Endothelial cell of umbilical vein (primary cell): Measurements from ENCODE around the gene CDK17. TPM values are rescaled to one million over a fixed set of nuclear protein-coding genes. Genes with fewer than 3 reads are reported as not detected.
A peak's percentile ranks its signal among the peaks of the same experiment; 100 is the strongest.

ENCODE experiments used
- BruUV-seq: library from RNA; stranded (reverse); fragments of 400-500 nt; replicated peaks from 2 replicates; lab custom pipeline; 2021; lab: Mats Ljungman, UMichigan
- CTCF ChIA-PET: fragments of 300-600, 350-600 bp; sonication (Branson Sonifier 250); formaldehyde crosslinking; loops from one replicate; lab custom pipeline; 2021; ENCODE audit warnings: antibody characterized with exemption, inconsistent platforms; lab: Charles Lee
- POLR2A ChIA-PET: fragments of 300-600, 350-600 bp; sonication (Branson Sonifier 250); formaldehyde crosslinking; loops from one replicate; lab custom pipeline; 2021; ENCODE audit warnings: antibody characterized with exemption, inconsistent platforms; lab: Charles Lee
- DNase-seq: peaks from one replicate; pipeline ENCODE4 v3.0.0-alpha.2; 2011; ENCODE audit warnings: low read depth, low spot score
- FAIRE-seq: peaks from 2 replicates; lab custom pipeline; 2011; peaks lifted over from hg19 to GRCh38; lab: Jason Lieb, UNC
- H2AFZ ChIP-seq: 2 replicates; pipeline ENCODE4 v1.6.0; 2012; ENCODE audit warnings: low read depth, low read length, control low read depth, inconsistent platforms
- H3K27ac ChIP-seq: 2 replicates; pipeline ENCODE4 v1.5.1; 2011; ENCODE audit warnings: low read depth, mild to moderate bottlenecking, control low read depth, low read length, moderate library complexity; ENCODE audit not compliant: insufficient read depth
- H3K27me3 ChIP-seq, 2 experiments: 2 replicates each; pipeline versions ENCODE4 v1.6.0 to v1.6.1; 2011; ENCODE audit warnings: low read length in 2 of 2, mixed read lengths in 1 of 2; ENCODE audit not compliant: control insufficient read depth in 2 of 2, insufficient read depth in 2 of 2
- H3K36me3 ChIP-seq, 2 experiments: 2 replicates in 1 of 2; 3 replicates in 1 of 2; pipeline ENCODE4 v1.5.1; 2011; ENCODE audit warnings: low read length in 2 of 2, mild to moderate bottlenecking in 1 of 2, moderate library complexity in 1 of 2; ENCODE audit not compliant: control insufficient read depth in 2 of 2, insufficient read depth in 2 of 2; ENCODE audit errors: extremely low read depth in 1 of 2
- H3K4me1 ChIP-seq: 3 replicates; pipeline ENCODE4 v1.5.1; 2011; ENCODE audit warnings: mild to moderate bottlenecking, low read length; ENCODE audit not compliant: control insufficient read depth, insufficient read depth; ENCODE audit errors: extremely low read depth
- H3K4me2 ChIP-seq: 2 replicates; pipeline ENCODE4 v1.6.1; 2011; ENCODE audit warnings: low read length, control low read depth, mixed read lengths; ENCODE audit not compliant: insufficient read depth
- H3K4me3 ChIP-seq, 3 experiments: fragments of 200-600 bp in 1 of 3; sonication (generic), shearing (Covaris generic) in 1 of 3; replicated peaks in 1 of 3; 2 replicates each; pipeline ENCODE4 v1.5.1; 2011 to 2016; ENCODE audit warnings: control low read depth in 3 of 3, low read length in 3 of 3, mild to moderate bottlenecking in 2 of 3, inconsistent platforms in 1 of 3, low read depth in 1 of 3, moderate library complexity in 1 of 3; ENCODE audit not compliant: insufficient read depth in 1 of 3
- H3K79me2 ChIP-seq: 2 replicates; pipeline ENCODE4 v1.6.0; 2012; ENCODE audit warnings: low read length, inconsistent platforms; ENCODE audit not compliant: control insufficient read depth, insufficient read depth
- H3K9ac ChIP-seq: replicated peaks from 2 replicates; pipeline ENCODE3; 2011; ENCODE audit warnings: low read length, control low read depth; ENCODE audit not compliant: insufficient read depth; ENCODE audit errors: extremely low read depth
- H3K9me1 ChIP-seq: replicated peaks from 3 replicates; pipeline ENCODE4 v1.6.0; 2011; ENCODE audit warnings: mild to moderate bottlenecking, low read length; ENCODE audit not compliant: control insufficient read depth, insufficient read depth; ENCODE audit errors: extremely low read depth
- H3K9me3 ChIP-seq: replicated peaks from 2 replicates; pipeline ENCODE4 v1.5.1; 2012; ENCODE audit warnings: low read length, inconsistent platforms; ENCODE audit not compliant: control insufficient read depth, insufficient read depth
- H4K20me1 ChIP-seq: replicated peaks from 2 replicates; pipeline ENCODE3; 2011; ENCODE audit warnings: mild to moderate bottlenecking, low read length; ENCODE audit not compliant: control insufficient read depth, insufficient read depth; ENCODE audit errors: extremely low read depth
- CTCF ChIP-seq, 2 donors: IDR thresholded peaks; 1 replicate in 1 of 2; 2 replicates in 1 of 2; pipeline ENCODE4 v1.5.1; 2011; ENCODE audit warnings: low read length in 2 of 2, mild to moderate bottlenecking in 2 of 2, moderate library complexity in 2 of 2, control low read depth in 1 of 2, inconsistent platforms in 1 of 2, low read depth in 1 of 2; ENCODE audit not compliant: insufficient read depth in 1 of 2; ENCODE audit errors: extremely low read depth in 1 of 2
- FOS ChIP-seq: IDR thresholded peaks from 2 replicates; pipeline ENCODE4 v1.6.1; 2011; ENCODE audit warnings: mild to moderate bottlenecking, low read length, moderate library complexity, borderline replicate concordance; ENCODE audit not compliant: insufficient read depth
- GATA2 ChIP-seq: IDR thresholded peaks from 2 replicates; pipeline ENCODE4 v1.7.0; 2011; ENCODE audit warnings: low read depth, mild to moderate bottlenecking, moderate library complexity, mixed read lengths, low read length; ENCODE audit not compliant: insufficient read length, insufficient read depth
- JUN ChIP-seq: IDR thresholded peaks from 2 replicates; pipeline ENCODE4 v1.6.1; 2011; ENCODE audit warnings: borderline replicate concordance, low read depth; ENCODE audit not compliant: insufficient read length, insufficient read depth
- MAX ChIP-seq: IDR thresholded peaks from 2 replicates; pipeline ENCODE4 v1.6.1; 2011; ENCODE audit not compliant: insufficient read depth, insufficient read length
- MYC ChIP-seq: IDR thresholded peaks from one replicate; pipeline ENCODE4 v1.6.1; 2011; ENCODE audit warnings: mild to moderate bottlenecking, low read depth, low read length
- POLR2A ChIP-seq: IDR thresholded peaks from 2 replicates; pipeline ENCODE4 v1.6.1; 2012; ENCODE audit warnings: low read depth, mild to moderate bottlenecking, control low read depth, low read length
- POLR2AphosphoS5 ChIP-seq: IDR thresholded peaks from 2 replicates; pipeline ENCODE4 v1.6.1; 2012; ENCODE audit warnings: low read depth, mild to moderate bottlenecking, control low read depth, low read length, moderate library complexity; ENCODE audit not compliant: insufficient read depth
- dilution Hi-C: fragments of 300-500 bp; cut with MboI; formaldehyde crosslinking; loops from one replicate; pipeline ENCODE4 v1.15.0; 2019; ENCODE audit warnings: low sequenced_read_pairs; ENCODE audit not compliant: extremely low pct_ligation_motif_present
- intact Hi-C: fragments of 100-400 bp; cut with micrococcal nuclease; formaldehyde crosslinking; loops from one replicate; pipeline ENCODE4 v1.10.0; 2022
- polyA plus RNA-seq, 4 experiments: library from polyadenylated mRNA; depleted of rRNA in 3 of 4; stranded (reverse) in 3 of 4; unstranded in 1 of 4; fragments of >200 nt; gene quantifications; 2 replicates each; pipeline versions ENCODE4 v1.2.1 to v1.2.3, GENCODE V29; 2011 to 2012; ENCODE audit warnings: missing spikeins in 1 of 4
- total RNA-seq: library from RNA; stranded (reverse); gene quantifications from 2 replicates; pipeline ENCODE4 v1.2.3, GENCODE V29; 2021

CDK17 gene
- total and polyA plus RNA-seq, 2 donors (not counting 3 experiments of a cell fraction or from before 2014, with no cell fraction given) = 61.1 to 176 TPM

- ChIA-PET POLR2A (no interaction called here), CTCF (interaction anchor here (0.8 to 2.5 kb wide), 3 partner anchors 81 to 258 kb away, joined by 3 to 12 read pairs (median 3); no protein-coding TSS in a partner anchor)
- Histone ChIP-seq H3K4me2 (no peak overlapping the region), H3K9me1 (no peaks in the 10 kb centered on the region), H3K9ac (no peak overlapping the region), H2AFZ (no peak overlapping the region), H3K9me3 (no peaks in the 10 kb centered on the region), H4K20me1 (peaks cover 13% of the 10 kb centered on the region), H3K79me2 (peaks cover 76% of the 10 kb centered on the region), H3K36me3 (peaks cover 26 to 34% of the 10 kb centered on the region in 2 experiments), H3K27me3 (no peaks in the 10 kb centered on the region), H3K4me1 (peaks cover 80% of the 10 kb centered on the region), H3K27ac (peak overlapping the region; percentile 41), H3K4me3 (no peak overlapping the region)
- dilution Hi-C loops (no loop called here), intact Hi-C loops (loop anchor here (5.0 to 10.0 kb wide), 2 partner anchors 116 to 344 kb away; no protein-coding TSS in a partner anchor)
- DNase-seq = peak; percentile 70
- TF ChIP-seq POLR2A = no peak
- no peak for TF ChIP-seq MYC
- no peak for TF ChIP-seq FOS
- no peak for TF ChIP-seq JUN
- TF ChIP-seq GATA2 = no peak
- no peak for TF ChIP-seq MAX
- TF ChIP-seq POLR2AphosphoS5 = peak; percentile 2
- no peak for TF ChIP-seq CTCF (IDR thresholded peaks at IDR 0.05; ENCODE audit: extremely low read depth in 1 of 2, insufficient read depth in 1 of 2, low read depth in 1 of 2, low read length in 2 of 2)
- BruUV-seq = no TSS peak
- FAIRE-seq = no peak
Observed at GRCh38 chr12:96258104-96258961, 141.9 kb downstream of the CDK17 start.
